RKO (cell line): Measurements from ENCODE around the gene PILRA.
A peak's percentile ranks its signal among the peaks of the same experiment; 100 is the strongest.

Experiments used
- DNase-seq: peaks from one replicate; pipeline ENCODE4 v3.0.0-alpha.2; 2016; ENCODE audit warnings: low spot score

Gene PILRA

GRCh38 chr7:100413346-100413745 lies 40.1 kb downstream of the PILRA start:
- no peak for DNase-seq

DNA sequence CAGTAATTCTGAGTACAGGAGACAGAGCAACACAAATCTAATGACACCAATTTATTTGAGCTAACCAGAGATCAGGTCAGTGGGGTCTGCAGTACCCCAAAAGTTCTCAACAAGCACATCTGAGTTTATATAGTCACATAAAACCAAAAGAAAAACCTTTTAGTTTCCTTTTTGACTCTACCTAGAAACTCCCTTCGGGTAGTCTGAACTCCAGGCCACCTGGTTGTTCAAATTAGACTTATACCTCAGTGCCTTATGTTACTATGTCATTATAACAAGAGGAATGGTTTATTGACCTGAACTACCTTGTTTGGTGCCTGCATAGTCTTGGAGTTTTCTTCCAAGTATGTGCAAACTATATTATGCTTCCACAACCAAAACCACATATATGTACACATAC lies 40.6 kb downstream of the PILRA start:
- DNase-seq: no peak

- no peak for DNase-seq
Measured at GRCh38 chr7:100415448-100415847, 42.2 kb downstream of the PILRA start.

GRCh38 chr7:100418930-100419659 lies 45.8 kb downstream of the PILRA start:
- no peak for DNase-seq

DNA sequence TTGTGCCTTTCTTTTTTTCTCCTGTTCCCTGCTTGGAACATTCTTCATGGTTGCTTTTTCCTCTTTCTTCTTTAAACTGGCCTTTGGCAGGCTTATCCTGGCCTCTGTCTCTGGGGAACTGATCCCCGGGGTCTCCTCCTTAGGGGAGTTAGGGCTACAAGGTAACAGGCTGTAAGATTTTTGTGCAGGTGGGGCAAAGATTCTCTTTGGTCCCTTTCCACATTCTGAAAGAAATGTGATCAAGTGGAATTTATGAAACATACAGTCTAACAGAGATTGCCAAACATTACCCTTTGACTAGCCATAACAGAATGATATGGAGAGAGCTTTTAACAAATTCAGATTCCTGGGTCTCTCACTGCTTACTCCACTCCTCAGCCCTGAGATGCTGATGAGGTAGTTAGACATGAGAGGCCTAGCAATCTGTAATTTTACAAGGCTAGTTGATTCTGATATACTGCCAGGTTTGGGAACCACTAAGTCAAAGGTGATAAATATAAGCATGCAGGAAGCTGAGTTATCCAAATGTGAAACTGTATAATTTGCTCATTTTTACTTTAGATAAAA lies 46.5 kb downstream of the PILRA start:
- no peak for DNase-seq

DNA sequence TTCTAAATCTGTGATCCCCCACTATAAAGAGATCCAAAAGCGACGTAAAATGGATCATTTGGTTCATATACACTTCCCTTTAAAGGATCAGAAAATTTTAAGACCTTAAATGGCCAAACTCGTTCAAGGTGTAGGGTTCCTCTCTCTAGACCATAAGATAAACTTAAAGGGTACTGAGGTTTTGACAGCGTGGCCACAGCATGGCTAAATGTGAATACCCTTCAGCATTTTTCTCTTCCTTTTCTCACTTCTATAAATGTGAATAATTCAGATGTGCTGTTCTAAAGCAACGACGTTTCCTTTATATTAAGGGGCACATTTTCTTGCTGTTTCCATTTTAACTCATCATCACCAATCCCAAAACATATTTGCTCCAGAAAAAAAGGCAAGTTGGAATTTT lies 50.0 kb downstream of the PILRA start:
- DNase-seq: no peak

GRCh38 chr7:100425347-100425746 lies 52.1 kb downstream of the PILRA start:
- DNase-seq: no peak

DNA sequence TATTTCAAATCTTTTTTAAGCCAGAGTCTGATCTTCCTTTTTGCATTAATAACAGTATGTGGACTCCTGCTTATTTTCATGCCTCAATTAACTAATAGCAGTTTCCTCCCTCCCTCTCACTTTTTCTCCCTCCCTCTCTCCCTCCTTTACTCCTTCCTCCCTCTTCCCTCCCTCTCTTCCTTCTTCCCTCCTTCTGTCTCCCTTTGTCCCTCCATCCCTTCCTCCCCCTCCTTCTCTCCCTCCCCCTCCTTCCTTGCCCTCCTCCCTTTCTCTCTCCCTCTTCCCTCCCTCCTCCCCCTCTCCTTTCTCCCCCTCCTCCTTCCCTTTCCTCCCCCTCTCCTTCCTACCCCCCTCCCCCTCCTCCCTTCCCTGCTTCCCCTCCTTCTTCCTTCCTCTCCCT lies 53.2 kb downstream of the PILRA start:
- no peak for DNase-seq

DNA sequence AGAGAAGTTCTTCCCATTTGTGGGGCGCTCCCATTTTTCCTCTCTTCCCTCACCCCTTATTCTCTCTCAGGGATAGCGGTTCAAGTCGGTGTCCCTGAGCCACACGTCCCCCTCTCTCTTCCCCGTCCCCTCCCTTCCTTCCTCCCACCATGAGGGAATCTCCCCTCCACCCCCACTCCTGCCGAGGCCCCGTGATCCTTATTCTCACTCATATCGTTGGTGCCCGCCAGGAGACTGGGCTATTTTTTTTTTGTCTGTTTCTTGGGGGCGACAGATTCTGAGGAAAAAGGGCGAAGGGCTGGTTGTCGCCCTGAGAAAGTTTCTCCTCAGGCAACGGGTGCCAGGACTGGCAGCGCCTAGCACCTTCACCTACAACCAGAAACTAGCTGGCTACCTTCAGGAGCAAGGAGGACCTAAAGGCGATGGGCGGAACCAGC lies 54.5 kb downstream of the PILRA start:
- DNase-seq: no peak

- DNase-seq: peak; percentile 99
Measured at GRCh38 chr7:100428199-100428966, 55.1 kb downstream of the PILRA start, which contains the start of gene ZCWPW1. Gene ZCWPW1 (minus strand): TSS chr7:100428703. CDS start chr7:100420649, 8,054 bp downstream.

DNA sequence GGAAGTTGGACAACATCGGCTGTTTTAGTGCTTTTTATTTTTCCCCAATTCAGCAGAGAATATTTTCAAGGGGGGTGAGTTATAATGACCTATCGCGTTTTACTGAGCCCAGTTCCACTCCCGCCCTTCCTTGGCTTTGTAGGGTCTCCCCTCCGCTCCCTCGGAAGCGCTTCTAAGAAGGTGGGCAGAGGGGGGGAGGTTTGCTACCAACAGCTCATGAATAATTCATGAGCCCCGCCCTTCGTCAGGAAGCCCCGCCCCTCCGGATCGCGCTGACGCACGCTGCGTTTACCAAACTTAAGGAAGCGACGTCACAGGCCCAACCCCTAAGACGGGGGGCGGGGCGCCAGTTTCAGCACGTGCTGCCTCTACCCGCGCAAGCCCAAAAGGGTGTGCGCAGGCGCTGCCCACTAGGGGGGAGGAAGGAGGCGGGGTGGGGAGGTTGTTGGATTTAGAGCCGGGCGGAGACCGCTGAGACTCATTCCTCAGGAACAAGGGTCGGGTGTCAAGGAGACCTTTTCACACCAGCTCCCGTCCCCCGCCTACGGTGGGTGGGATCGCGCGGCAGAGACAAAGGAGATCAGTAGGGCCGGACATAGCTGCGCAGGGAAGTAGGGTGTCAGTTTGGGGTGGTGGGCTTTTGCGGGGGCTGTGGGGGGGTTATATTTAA lies 55.8 kb downstream of the PILRA start:
- peak; percentile 100 for DNase-seq

DNA sequence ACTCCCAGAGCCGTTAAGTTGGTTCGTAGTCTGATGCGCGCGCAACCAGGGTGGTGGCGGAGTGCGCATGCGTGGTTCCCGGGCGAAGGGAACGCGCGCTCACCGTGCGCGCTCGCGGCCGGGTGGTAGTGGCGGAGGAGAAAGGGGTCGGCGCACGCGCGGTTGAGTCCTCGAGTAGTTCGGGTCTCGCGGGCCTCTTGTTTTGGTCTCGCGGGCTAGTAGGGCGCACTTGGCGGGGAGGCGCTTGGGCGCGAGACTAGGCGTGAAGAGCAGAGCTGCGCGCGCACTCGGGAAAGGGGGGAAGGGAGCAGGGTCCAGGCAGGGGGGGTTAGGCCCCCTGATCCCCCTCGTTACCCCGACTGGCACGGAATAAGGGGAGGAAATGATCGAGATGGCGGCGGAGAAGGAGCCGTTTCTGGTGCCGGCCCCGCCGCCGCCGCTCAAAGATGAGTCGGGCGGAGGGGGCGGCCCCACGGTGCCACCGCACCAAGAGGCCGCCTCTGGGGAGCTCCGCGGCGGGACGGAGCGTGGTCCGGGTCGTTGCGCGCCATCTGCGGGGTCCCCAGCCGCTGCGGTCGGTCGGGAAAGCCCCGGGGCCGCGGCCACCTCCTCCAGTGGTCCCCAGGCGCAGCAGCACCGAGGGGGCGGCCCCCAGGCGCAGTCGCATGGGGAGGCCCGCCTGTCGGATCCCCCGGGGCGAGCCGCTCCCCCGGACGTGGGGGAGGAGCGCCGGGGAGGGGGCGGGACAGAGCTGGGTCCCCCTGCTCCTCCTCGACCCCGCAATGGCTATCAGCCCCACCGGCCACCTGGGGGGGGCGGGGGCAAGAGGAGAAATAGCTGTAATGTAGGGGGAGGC lies 56.6 kb downstream of the PILRA start, which contains the start of gene MEPCE:
Gene MEPCE, plus strand, starts transcription at position 195 of the 856 bp plus-strand sequence. Its CDS starts 188 bp downstream, at position 383.
- DNase-seq: peak; percentile 97

DNA sequence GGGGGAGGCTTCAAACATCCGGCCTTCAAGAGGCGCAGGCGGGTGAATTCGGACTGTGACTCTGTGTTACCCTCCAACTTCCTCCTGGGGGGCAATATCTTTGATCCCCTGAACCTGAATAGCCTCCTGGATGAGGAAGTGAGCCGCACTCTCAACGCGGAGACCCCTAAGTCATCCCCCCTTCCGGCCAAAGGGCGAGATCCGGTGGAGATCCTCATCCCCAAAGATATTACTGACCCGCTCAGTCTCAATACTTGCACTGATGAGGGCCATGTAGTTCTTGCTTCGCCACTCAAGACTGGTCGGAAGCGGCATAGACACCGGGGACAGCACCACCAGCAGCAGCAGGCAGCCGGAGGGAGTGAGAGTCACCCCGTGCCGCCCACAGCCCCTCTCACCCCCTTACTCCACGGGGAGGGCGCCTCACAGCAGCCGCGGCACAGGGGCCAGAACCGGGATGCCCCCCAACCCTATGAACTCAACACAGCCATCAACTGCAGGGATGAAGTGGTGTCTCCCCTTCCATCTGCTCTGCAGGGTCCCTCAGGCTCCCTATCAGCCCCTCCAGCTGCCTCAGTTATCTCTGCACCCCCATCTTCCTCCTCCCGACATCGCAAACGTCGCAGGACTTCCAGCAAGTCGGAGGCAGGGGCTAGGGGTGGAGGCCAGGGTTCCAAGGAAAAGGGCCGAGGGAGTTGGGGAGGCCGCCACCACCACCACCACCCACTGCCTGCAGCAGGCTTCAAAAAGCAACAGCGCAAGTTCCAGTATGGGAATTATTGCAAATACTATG lies 57.4 kb downstream of the PILRA start:
- DNase-seq: peak; percentile 71

GRCh38 chr7:100431286-100431735 lies 58.0 kb downstream of the PILRA start:
- DNase-seq: no peak

DNA sequence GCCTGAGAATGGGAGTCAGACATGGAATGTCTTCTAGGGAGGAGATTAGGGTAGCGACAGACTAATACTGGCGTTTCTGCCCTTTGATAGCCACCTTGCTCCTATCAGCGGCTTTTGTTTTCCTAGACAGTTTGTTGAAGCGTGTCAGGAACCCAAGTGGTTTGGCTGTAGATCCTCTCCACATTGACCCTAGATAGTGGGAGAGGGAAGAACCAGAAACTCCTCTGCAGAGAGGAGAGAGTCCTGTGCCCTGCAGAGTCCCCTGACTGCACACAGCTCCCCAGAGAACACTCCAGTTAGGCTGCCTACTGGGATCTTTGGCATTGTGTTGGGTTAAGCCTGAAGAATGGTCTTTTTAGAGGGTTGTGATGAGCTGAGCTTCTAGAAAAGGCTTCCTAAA lies 58.8 kb downstream of the PILRA start:
- DNase-seq: no peak

DNA sequence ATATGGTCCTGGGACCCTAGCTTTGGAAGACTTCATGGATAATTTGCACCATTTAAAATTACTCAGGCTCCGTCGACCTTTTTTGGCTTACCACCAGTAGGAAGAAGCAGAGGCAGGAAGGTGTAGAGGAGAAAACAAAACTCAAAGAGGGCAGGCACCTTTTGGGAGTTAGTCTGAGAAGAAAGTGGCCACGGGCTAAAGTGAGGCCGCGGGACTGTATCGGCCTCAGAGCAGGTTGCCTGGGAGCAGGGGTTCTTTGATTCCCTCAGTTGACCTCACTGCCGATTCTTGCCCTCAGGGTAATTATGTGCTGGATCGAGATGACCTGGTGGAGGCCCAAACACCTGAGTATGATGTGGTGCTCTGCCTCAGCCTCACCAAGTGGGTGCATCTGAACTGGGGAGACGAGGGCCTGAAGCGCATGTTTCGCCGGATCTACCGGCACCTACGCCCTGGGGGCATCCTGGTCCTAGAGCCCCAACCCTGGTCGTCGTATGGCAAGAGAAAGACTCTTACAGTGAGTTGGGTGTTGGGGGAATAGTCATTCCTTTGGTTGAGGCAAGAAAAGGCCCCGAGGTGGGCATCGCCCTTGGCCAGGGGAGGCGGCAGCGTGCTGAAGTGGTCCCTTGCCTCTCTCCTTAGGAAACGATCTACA lies 59.5 kb downstream of the PILRA start:
- DNase-seq: no peak

GRCh38 chr7:100433276-100433591 lies 59.9 kb downstream of the PILRA start:
- no peak for DNase-seq

- DNase-seq: no peak
Measured at GRCh38 chr7:100433592-100434296, 60.5 kb downstream of the PILRA start.
